ENCODE measurements around the gene ADORA3. TPM values are rescaled to one million over a fixed set of nuclear protein-coding genes. Genes with fewer than 3 reads are reported as not detected.

Gene ADORA3
- total and polyA plus RNA-seq, 2 of the 4 experiments (the other 2 are of a cell fraction) = not detected

DNA sequence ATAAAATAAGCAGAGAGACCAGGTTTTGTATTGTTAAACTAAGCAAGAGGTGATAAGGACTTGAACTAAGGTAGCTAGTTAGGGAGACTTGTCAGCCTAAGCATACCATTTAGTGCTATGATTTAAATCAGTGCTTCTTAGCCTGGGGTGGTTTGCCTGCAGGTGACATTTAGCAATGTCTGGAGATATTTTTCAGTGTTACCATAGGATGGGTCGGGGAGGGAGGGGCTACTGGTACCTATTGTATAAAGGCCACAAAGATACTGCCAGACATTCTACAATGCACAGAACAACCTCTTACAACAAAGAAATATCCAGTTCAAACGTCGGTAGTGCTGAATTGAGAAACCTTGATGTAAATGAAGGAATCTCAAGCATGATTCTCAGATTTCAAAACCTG lies 50.9 kb downstream of the ADORA3 start:
- no TSS peak for BruUV-seq (replicated peaks)
- Histone ChIP-seq H3K79me1 (ENCODE audit: low read depth in 1 of 2, low read length in 2 of 2) (peaks cover 51 to 64% of the 10 kb centered on the region in 2 experiments), H4K20me1 (ENCODE audit: insufficient read depth, low read length) (0 out of 2 replicates have a peak, but pooled peaks cover 6% of the 10 kb centered on the region), H3K4me1 (ENCODE audit: control insufficient read depth, insufficient read depth, low read length) (peaks cover 5% of the 10 kb centered on the region), H3K9me3 (ENCODE audit: control insufficient read depth, insufficient read depth, low read length) (no peaks in the 10 kb centered on the region), H4K91ac (ENCODE audit: insufficient read depth, low read depth, low read length) (no peak overlapping the region), H3K27me3 (ENCODE audit: control insufficient read depth, insufficient read depth, low read length) (no peaks in the 10 kb centered on the region), H3K14ac (replicated peaks; ENCODE audit: low read depth, low read length) (no peak overlapping the region), H3K23ac (ENCODE audit: low read depth, low read length) (no peak overlapping the region), H3K4me3 (ENCODE audit: insufficient read depth, low read depth, low read length) (no peak overlapping the region), H3K9me1 (ENCODE audit: insufficient read depth, low read length) (no peaks in the 10 kb centered on the region; the same call in 1 of the 2 replicates), H3K18ac (ENCODE audit: low read depth, low read length) (no peak overlapping the region), H3K27ac (ENCODE audit: insufficient read depth, low read length) (no peak overlapping the region), H4K8ac (ENCODE audit: low read depth in 2 of 2, low read length in 2 of 2) (no peak overlapping the region), H3K9ac (ENCODE audit: low read depth, low read length) (no peak overlapping the region), H2AK9ac (replicated peaks; ENCODE audit: low read depth, low read length, poor library complexity) (no peak overlapping the region), H2AFZ (replicated peaks; ENCODE audit: low read length, poor library complexity) (no peak overlapping the region), H3K36me3 (ENCODE audit: control insufficient read depth, insufficient read depth, low read length) (peaks cover 11% of the 10 kb centered on the region), H2BK20ac (ENCODE audit: low read depth, low read length) (no peak overlapping the region), H3K4me2 (ENCODE audit: low read depth, low read length) (no peak overlapping the region), H2AK5ac (ENCODE audit: low read depth, low read length) (no peak overlapping the region), H2BK5ac (ENCODE audit: low read depth, low read length, poor library complexity, severe bottlenecking) (no peak overlapping the region), H4K5ac (ENCODE audit: low read depth, low read length) (no peak overlapping the region), H2BK15ac (ENCODE audit: low read depth, low read length) (no peak overlapping the region), H2BK120ac (ENCODE audit: low read depth, low read length) (no peak overlapping the region), H3K4ac (ENCODE audit: low read depth, low read length) (no peak overlapping the region), H3K56ac (ENCODE audit: extremely low read depth, insufficient read depth, low read length) (no peak overlapping the region)
- ChIA-PET CTCF (interaction anchor here (0.6 to 0.8 kb wide), 3 partner anchors 10 to 901 kb away, joined by 3 to 4 read pairs (median 3); no protein-coding TSS in a partner anchor), POLR2A (ENCODE audit: unreplicated experiment) (interaction anchor here (0.6 kb wide), 1 partner anchor 977 kb away, joined by 6 read pairs; no protein-coding TSS in a partner anchor)
- in situ Hi-C loops (cut with MboI; ENCODE audit: low sequenced_read_pairs) (no loop called here), dilution Hi-C loops (cut with HindIII; ENCODE audit: low sequenced_read_pairs, unreplicated experiment) (loop anchor here (25.0 kb wide), 1 partner anchor 310 kb away; the partner anchor contains the start of gene DDX20), intact Hi-C loops (cut with micrococcal nuclease) (no loop called here)
- no peak for DNase-seq
- no peak for TF ChIP-seq NFE2L2 (IDR thresholded peaks at IDR 0.05; ENCODE audit: low read depth, low read length)
- TF ChIP-seq SMC3 (IDR thresholded peaks at IDR 0.05; ENCODE audit: low read depth, low read length) = no peak
- TF ChIP-seq RAD21 (IDR thresholded peaks at IDR 0.05; ENCODE audit: low read length) = no peak
- ATAC-seq (ENCODE audit: low read depth) = no peak
- WGBS, 2 experiments (ENCODE audit: extremely low coverage in 2 of 2, insufficient read length in 1 of 2) = no CpG with 5 or more reads among the region's 3 CpGs
